GM21717 (cell line): ENCODE results near the gene TNS3.

Experiments used
- ATAC-seq: cut with Tn5 transposase; IDR thresholded peaks from one replicate; pipeline ENCODE4 v1.9.1; 2021; ENCODE audit warnings: mild to moderate bottlenecking, moderate library complexity; ENCODE audit not compliant: unreplicated experiment

Gene TNS3

GRCh38 chr7:47318395-47319182 lies 263.3 kb downstream of the TNS3 start:
- ATAC-seq = peak; percentile 77

- no peak for ATAC-seq
These were observed 264.4 kb downstream of the TNS3 start for GRCh38 chr7:47317487-47317886.

- no peak for ATAC-seq
These were observed 266.9 kb downstream of the TNS3 start for GRCh38 chr7:47314728-47315607.

- ATAC-seq = no peak
These were observed 267.7 kb downstream of the TNS3 start for GRCh38 chr7:47314248-47314647.

GRCh38 chr7:47313564-47313963 lies 268.3 kb downstream of the TNS3 start:
- no peak for ATAC-seq

- ATAC-seq = no peak
These were observed 270.0 kb downstream of the TNS3 start for GRCh38 chr7:47311891-47312290.

- no peak for ATAC-seq
These were observed 271.9 kb downstream of the TNS3 start for GRCh38 chr7:47310020-47310419.

- ATAC-seq = no peak
These were observed 273.1 kb downstream of the TNS3 start for GRCh38 chr7:47308808-47309207.

GRCh38 chr7:47307311-47307710 lies 274.6 kb downstream of the TNS3 start:
- no peak for ATAC-seq

GRCh38 chr7:47304727-47305719 lies 276.9 kb downstream of the TNS3 start:
- ATAC-seq = no peak

GRCh38 chr7:47303695-47304453 lies 278.0 kb downstream of the TNS3 start:
- ATAC-seq = no peak

- ATAC-seq = no peak
These were observed 278.8 kb downstream of the TNS3 start for GRCh38 chr7:47303014-47303694.

GRCh38 chr7:47302560-47302959 lies 279.4 kb downstream of the TNS3 start:
- no peak for ATAC-seq

GRCh38 chr7:47301657-47302295 lies 280.1 kb downstream of the TNS3 start:
- ATAC-seq = no peak

GRCh38 chr7:47301105-47301477 lies 280.8 kb downstream of the TNS3 start:
- no peak for ATAC-seq

- no peak for ATAC-seq
These were observed 281.3 kb downstream of the TNS3 start for GRCh38 chr7:47300472-47301104.

GRCh38 chr7:47299496-47299895 lies 282.4 kb downstream of the TNS3 start:
- no peak for ATAC-seq

- ATAC-seq = no peak
These were observed 283.3 kb downstream of the TNS3 start for GRCh38 chr7:47298636-47299035.

- ATAC-seq = no peak
These were observed 284.8 kb downstream of the TNS3 start for GRCh38 chr7:47297120-47297519.
